NCI-H146 treated with DMSO at 0.1 percent for 48 hours (cell line): Measurements from ENCODE around the gene GRIA1.

Experiments
- DNase-seq: peaks from one replicate; lab custom pipeline; 2025; ENCODE audit not compliant: unreplicated experiment; lab: John Stamatoyannopoulos, UW

Gene GRIA1

GRCh38 chr5:153496835-153497234, 6.4 kb downstream of the GRIA1 start:
- peak; percentile 10 for DNase-seq

- DNase-seq: no peak
Measured at GRCh38 chr5:153498516-153498915, 8.0 kb downstream of the GRIA1 start.

- DNase-seq: no peak
Measured at GRCh38 chr5:153500178-153500577, 9.7 kb downstream of the GRIA1 start.

- DNase-seq: no peak
Measured at GRCh38 chr5:153504726-153505125, 14.3 kb downstream of the GRIA1 start.

- DNase-seq: no peak
Measured at GRCh38 chr5:153508700-153509099, 18.2 kb downstream of the GRIA1 start.

- no peak for DNase-seq
Measured at GRCh38 chr5:153511622-153512021, 21.2 kb downstream of the GRIA1 start.

- DNase-seq: no peak
Measured at GRCh38 chr5:153513156-153513555, 22.7 kb downstream of the GRIA1 start.

- DNase-seq: no peak
Measured at GRCh38 chr5:153515301-153515700, 24.8 kb downstream of the GRIA1 start.

- no peak for DNase-seq
Measured at GRCh38 chr5:153516504-153517240, 26.2 kb downstream of the GRIA1 start.

GRCh38 chr5:153517241-153517611, 26.8 kb downstream of the GRIA1 start:
- no peak for DNase-seq

- DNase-seq: no peak
Measured at GRCh38 chr5:153520137-153520536, 29.7 kb downstream of the GRIA1 start.

GRCh38 chr5:153520952-153521351, 30.5 kb downstream of the GRIA1 start:
- DNase-seq: no peak

- no peak for DNase-seq
Measured at GRCh38 chr5:153523211-153523610, 32.7 kb downstream of the GRIA1 start.

GRCh38 chr5:153523831-153524230, 33.4 kb downstream of the GRIA1 start:
- no peak for DNase-seq

GRCh38 chr5:153525536-153525935, 35.1 kb downstream of the GRIA1 start:
- DNase-seq: no peak

- no peak for DNase-seq
Measured at GRCh38 chr5:153530357-153531143, 40.1 kb downstream of the GRIA1 start.

- DNase-seq: no peak
Measured at GRCh38 chr5:153533546-153533945, 43.1 kb downstream of the GRIA1 start.

- DNase-seq: no peak
Measured at GRCh38 chr5:153534102-153534501, 43.6 kb downstream of the GRIA1 start.

- DNase-seq: no peak
Measured at GRCh38 chr5:153537207-153537606, 46.7 kb downstream of the GRIA1 start.

GRCh38 chr5:153539983-153540382, 49.5 kb downstream of the GRIA1 start:
- DNase-seq: no peak

- no peak for DNase-seq
Measured at GRCh38 chr5:153542536-153542935, 52.1 kb downstream of the GRIA1 start.

- no peak for DNase-seq
Measured at GRCh38 chr5:153543288-153543687, 52.8 kb downstream of the GRIA1 start.
